WTC11 (cell line): ENCODE results near the gene MORN4. TPM values are rescaled to one million over a fixed set of nuclear protein-coding genes. Genes with fewer than 3 reads are reported as not detected.

ENCODE experiments used
- ATAC-seq: fragments of 200-7000 bp; cut with Tn5 transposase; 2 replicates; pipeline ENCODE4 v1.10.0; 2021; ENCODE audit warnings: mild to moderate bottlenecking, moderate library complexity
- CTCF ChIA-PET: fragments of 300-600 bp; sonication (Branson Sonifier 250); formaldehyde crosslinking; loops from one replicate; lab custom pipeline; 2021; ENCODE audit warnings: antibody characterized with exemption; lab: Charles Lee
- POLR2A ChIA-PET: fragments of 350-600 bp; sonication (Branson Sonifier 250); formaldehyde crosslinking; loops from one replicate; lab custom pipeline; 2021; ENCODE audit warnings: antibody characterized with exemption; lab: Charles Lee
- DNase-seq: peaks from one replicate; pipeline ENCODE4 v3.0.0; 2021; ENCODE audit warnings: low spot score
- H3K27ac Mint-ChIP-seq: 2 replicates; pipeline ENCODE4 v1.8.0; 2021; ENCODE audit warnings: mixed read lengths
- H3K27me3 Mint-ChIP-seq: 2 replicates; pipeline ENCODE4 v1.8.0; 2021; ENCODE audit warnings: low read depth, mild to moderate bottlenecking, moderate library complexity, mixed read lengths
- H3K36me3 Mint-ChIP-seq: 2 replicates; pipeline ENCODE4 v1.8.0; 2021; ENCODE audit warnings: mixed read lengths
- H3K4me1 Mint-ChIP-seq: 2 replicates; pipeline ENCODE4 v1.8.0; 2022; ENCODE audit warnings: mixed read lengths
- H3K4me3 Mint-ChIP-seq: 2 replicates; pipeline ENCODE4 v1.8.0; 2021; ENCODE audit warnings: mild to moderate bottlenecking, moderate library complexity, mixed read lengths
- H3K9me3 Mint-ChIP-seq: 2 replicates; pipeline ENCODE4 v1.8.0; 2021; ENCODE audit warnings: mixed read lengths
- ATF1 ChIP-seq: sonication (generic); formaldehyde crosslinking; IDR thresholded peaks from 2 replicates; pipeline ENCODE4 v1.8.1; 2023; ENCODE audit warnings: mild to moderate bottlenecking, moderate library complexity, missing genetic modification reagents
- ATF6 ChIP-seq: sonication (generic); formaldehyde crosslinking; IDR thresholded peaks from 2 replicates; pipeline ENCODE4 v1.8.1; 2023; ENCODE audit warnings: mild to moderate bottlenecking, missing genetic modification reagents
- CBFB ChIP-seq: sonication (generic); formaldehyde crosslinking; IDR thresholded peaks from 2 replicates; pipeline ENCODE4 v1.8.1; 2022; ENCODE audit warnings: mild to moderate bottlenecking, low read depth, missing genetic modification reagents
- CREM ChIP-seq: sonication (generic); formaldehyde crosslinking; IDR thresholded peaks from 2 replicates; pipeline ENCODE4 v1.8.1; 2022; ENCODE audit warnings: mild to moderate bottlenecking, missing genetic modification reagents, moderate library complexity
- CTCF ChIP-seq: fragments of 200-600 bp; IDR thresholded peaks from 2 replicates; pipeline ENCODE4 v1.8.0; 2022; ENCODE audit warnings: antibody characterized with exemption
- E2F1 ChIP-seq: sonication (generic); formaldehyde crosslinking; IDR thresholded peaks from 2 replicates; pipeline ENCODE4 v1.8.0; 2022; ENCODE audit warnings: mild to moderate bottlenecking, missing genetic modification reagents
- FOXK1 ChIP-seq: sonication (generic); formaldehyde crosslinking; IDR thresholded peaks from 2 replicates; pipeline ENCODE4 v1.8.0; 2022; ENCODE audit warnings: mild to moderate bottlenecking, moderate library complexity, missing genetic modification reagents
- NR3C1 ChIP-seq: sonication (generic); formaldehyde crosslinking; conservative IDR thresholded peaks from 2 replicates; pipeline ENCODE4 v1.8.1; 2023; ENCODE audit warnings: low read depth, mild to moderate bottlenecking, missing genetic modification reagents
- PRDM15 ChIP-seq: sonication (generic); formaldehyde crosslinking; IDR thresholded peaks from 2 replicates; pipeline ENCODE4 v1.8.0; 2022; ENCODE audit warnings: missing genetic modification reagents
- SOX15 ChIP-seq: fragments of 250-450 bp; sonication (Bioruptor Pico); IDR thresholded peaks from 2 replicates; pipeline ENCODE4 v1.9.0; 2021; ENCODE audit warnings: mild to moderate bottlenecking
- STAT6 ChIP-seq: sonication (generic); formaldehyde crosslinking; conservative IDR thresholded peaks from 2 replicates; pipeline ENCODE4 v1.8.1; 2023; ENCODE audit warnings: mild to moderate bottlenecking, low read depth, missing genetic modification reagents, moderate library complexity
- TEAD1 ChIP-seq: sonication (generic); formaldehyde crosslinking; IDR thresholded peaks from 2 replicates; pipeline ENCODE4 v1.8.0; 2022; ENCODE audit warnings: mild to moderate bottlenecking, missing genetic modification reagents
- ZNF219 ChIP-seq: sonication (generic); formaldehyde crosslinking; IDR thresholded peaks from 2 replicates; pipeline ENCODE4 v1.8.0; 2023; ENCODE audit warnings: missing genetic modification reagents, mild to moderate bottlenecking, borderline replicate concordance
- ZNF263 ChIP-seq: sonication (generic); formaldehyde crosslinking; IDR thresholded peaks from 2 replicates; pipeline ENCODE4 v1.8.1; 2022; ENCODE audit warnings: low read depth, mild to moderate bottlenecking, moderate library complexity, missing genetic modification reagents
- ZNF532 ChIP-seq: fragments of 250-450 bp; sonication (Bioruptor Pico); IDR thresholded peaks from 2 replicates; pipeline ENCODE4 v1.9.0; 2021; ENCODE audit warnings: mild to moderate bottlenecking, borderline replicate concordance
- total RNA-seq: library from RNA; stranded (reverse); gene quantifications from 3 replicates; pipeline ENCODE4 v1.2.3, GENCODE V29; 2021

MORN4 gene
- total RNA-seq, 1 experiment from 2014 or later = 21.8 TPM

- Mint-ChIP-seq H3K36me3 (no peaks in the 10 kb centered on the region), H3K4me3 (no peak overlapping the region), H3K27me3 (no peaks in the 10 kb centered on the region), H3K4me1 (peaks cover 14% of the 10 kb centered on the region), H3K27ac (no peak overlapping the region; the same call in 1 of the 2 replicates), H3K9me3 (no peaks in the 10 kb centered on the region)
- DNase-seq = no peak
- TF ChIP-seq NR3C1 (CRISPR knock-in tag) (no peak), ZNF219 (CRISPR knock-in tag) (no peak), E2F1 (no peak), FOXK1 (CRISPR knock-in tag) (no peak), CTCF (no peak)
- ATAC-seq = peak; percentile 86
- CTCF ChIA-PET = interaction anchor here (0.6 to 3.3 kb wide), 23 partner anchors 11 to 211 kb away, joined by 3 to 55 read pairs (median 4); partner anchors contain the start of genes ANKRD2, AVPI1, HOGA1 and RRP12
- POLR2A ChIA-PET = interaction anchor here (1.0 kb wide), 1 partner anchor 38 kb away, joined by 3 read pairs; no protein-coding TSS in a partner anchor
Observed at GRCh38 chr10:97612386-97612785, 20.9 kb downstream of the MORN4 start.

- TF ChIP-seq CREM (CRISPR knock-in tag) (no peak), ZNF263 (CRISPR knock-in tag) (peak; percentile 32; the same call in 1 of the 2 replicates), PRDM15 (no peak), SOX15 (CRISPR knock-in tag) (no peak), TEAD1 (CRISPR knock-in tag) (no peak), STAT6 (CRISPR knock-in tag) (no peak)
- Mint-ChIP-seq H3K27ac (peak overlapping the region; percentile 49), H3K36me3 (no peaks in the 10 kb centered on the region), H3K4me3 (no peak overlapping the region), H3K27me3 (no peaks in the 10 kb centered on the region), H3K4me1 (peaks cover 14% of the 10 kb centered on the region), H3K9me3 (no peaks in the 10 kb centered on the region)
- ChIA-PET CTCF (interaction anchor here (0.7 to 3.3 kb wide), 15 partner anchors 20 to 210 kb away, joined by 3 to 55 read pairs (median 4); partner anchors contain the start of genes ANKRD2, AVPI1, RRP12 and UBTD1), POLR2A (interaction anchor here (1.0 kb wide), 1 partner anchor 37 kb away, joined by 3 read pairs; no protein-coding TSS in a partner anchor)
- DNase-seq = no peak
- peak; percentile 18; the same call in 1 of the 2 replicates for ATAC-seq
Observed at GRCh38 chr10:97611473-97611872, 21.8 kb downstream of the MORN4 start.

GRCh38 chr10:97608991-97609561 lies 24.2 kb downstream of the MORN4 start:
- no peaks in the 10 kb centered on the region for H3K36me3 Mint-ChIP-seq
- no peak for DNase-seq
- no peaks in the 10 kb centered on the region for H3K27me3 Mint-ChIP-seq
- H3K9me3 Mint-ChIP-seq = no peaks in the 10 kb centered on the region
- H3K27ac Mint-ChIP-seq = no peak overlapping the region
- ChIA-PET CTCF (interaction anchor here (0.9 to 1.8 kb wide), 4 partner anchors 35 to 145 kb away, joined by 4 to 7 read pairs (median 4); partner anchors contain the start of gene ANKRD2), POLR2A (no interaction called here)
- no peak for ATAC-seq
- peaks cover 14% of the 10 kb centered on the region for H3K4me1 Mint-ChIP-seq
- TF ChIP-seq CBFB = no peak
- no peak for TF ChIP-seq ZNF532 (CRISPR knock-in tag)
- no peak for TF ChIP-seq ATF1
- no peak for TF ChIP-seq ATF6 (CRISPR knock-in tag)
- no peak overlapping the region for H3K4me3 Mint-ChIP-seq
